AG09309 (cell line): ENCODE measurements around the gene PFDN2.

Experiments used
- DNase-seq: peaks from one replicate; pipeline ENCODE4 v3.0.0-alpha.2; 2010; ENCODE audit warnings: low read depth
- H3K4me3 ChIP-seq: 2 replicates; pipeline ENCODE4 v1.5.1; 2011; ENCODE audit warnings: mild to moderate bottlenecking, low read depth, low read length, moderate library complexity; ENCODE audit not compliant: control insufficient read depth
- TF ChIP-seq, protein P1 (sequence below): IDR thresholded peaks from 2 replicates; pipeline ENCODE4 v1.5.1; 2011; ENCODE audit warnings: mild to moderate bottlenecking, low read depth, low read length, inconsistent platforms; ENCODE audit not compliant: insufficient read depth, control insufficient read depth; ENCODE audit errors: missing control alignments

The PFDN2 gene

DNA sequence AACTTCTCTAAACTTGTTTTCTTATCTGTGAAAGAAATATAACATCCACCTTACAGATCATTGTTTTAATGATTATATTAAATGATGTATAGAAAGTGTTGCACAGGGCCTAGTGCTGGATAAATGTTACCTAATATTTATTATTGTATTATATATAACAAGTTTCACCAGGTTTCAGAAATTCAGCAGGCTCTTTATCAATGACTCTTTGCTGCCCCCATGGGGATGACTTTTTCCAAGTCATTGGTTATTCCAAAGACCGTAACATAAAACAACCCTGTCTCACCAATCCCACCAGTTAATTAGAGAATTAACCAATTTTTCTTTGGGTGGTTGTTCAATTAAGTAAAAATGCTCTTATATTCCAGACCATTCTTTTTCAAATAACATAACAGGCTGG lies 21.9 kb upstream of the PFDN2 start:
- TF ChIP-seq, protein P1, sequence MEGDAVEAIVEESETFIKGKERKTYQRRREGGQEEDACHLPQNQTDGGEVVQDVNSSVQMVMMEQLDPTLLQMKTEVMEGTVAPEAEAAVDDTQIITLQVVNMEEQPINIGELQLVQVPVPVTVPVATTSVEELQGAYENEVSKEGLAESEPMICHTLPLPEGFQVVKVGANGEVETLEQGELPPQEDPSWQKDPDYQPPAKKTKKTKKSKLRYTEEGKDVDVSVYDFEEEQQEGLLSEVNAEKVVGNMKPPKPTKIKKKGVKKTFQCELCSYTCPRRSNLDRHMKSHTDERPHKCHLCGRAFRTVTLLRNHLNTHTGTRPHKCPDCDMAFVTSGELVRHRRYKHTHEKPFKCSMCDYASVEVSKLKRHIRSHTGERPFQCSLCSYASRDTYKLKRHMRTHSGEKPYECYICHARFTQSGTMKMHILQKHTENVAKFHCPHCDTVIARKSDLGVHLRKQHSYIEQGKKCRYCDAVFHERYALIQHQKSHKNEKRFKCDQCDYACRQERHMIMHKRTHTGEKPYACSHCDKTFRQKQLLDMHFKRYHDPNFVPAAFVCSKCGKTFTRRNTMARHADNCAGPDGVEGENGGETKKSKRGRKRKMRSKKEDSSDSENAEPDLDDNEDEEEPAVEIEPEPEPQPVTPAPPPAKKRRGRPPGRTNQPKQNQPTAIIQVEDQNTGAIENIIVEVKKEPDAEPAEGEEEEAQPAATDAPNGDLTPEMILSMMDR = peak; percentile 52
- DNase-seq = no peak
- no peak overlapping the region for H3K4me3 ChIP-seq

DNA sequence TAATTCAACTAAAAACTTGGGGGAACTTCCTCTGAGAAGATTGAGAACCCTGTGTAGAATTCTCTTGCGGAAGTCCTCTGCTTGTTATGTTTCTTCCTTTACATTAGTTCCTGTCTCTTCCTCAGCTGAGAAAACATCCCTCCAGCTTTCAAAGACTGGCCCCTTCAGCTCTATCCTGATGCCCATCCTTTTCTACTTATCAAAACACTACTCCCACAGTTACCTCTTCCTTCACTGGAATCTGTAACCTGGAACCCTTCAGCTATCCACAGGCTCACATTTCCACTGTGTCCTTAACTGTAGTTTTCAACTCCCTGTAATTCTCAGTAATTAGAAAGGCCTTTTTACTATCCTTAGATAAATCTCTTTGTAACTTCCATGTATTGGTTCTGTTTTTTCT lies 20.6 kb upstream of the PFDN2 start:
- TF ChIP-seq, protein P1 = no peak
- no peak for DNase-seq
- H3K4me3 ChIP-seq = no peak overlapping the region

DNA sequence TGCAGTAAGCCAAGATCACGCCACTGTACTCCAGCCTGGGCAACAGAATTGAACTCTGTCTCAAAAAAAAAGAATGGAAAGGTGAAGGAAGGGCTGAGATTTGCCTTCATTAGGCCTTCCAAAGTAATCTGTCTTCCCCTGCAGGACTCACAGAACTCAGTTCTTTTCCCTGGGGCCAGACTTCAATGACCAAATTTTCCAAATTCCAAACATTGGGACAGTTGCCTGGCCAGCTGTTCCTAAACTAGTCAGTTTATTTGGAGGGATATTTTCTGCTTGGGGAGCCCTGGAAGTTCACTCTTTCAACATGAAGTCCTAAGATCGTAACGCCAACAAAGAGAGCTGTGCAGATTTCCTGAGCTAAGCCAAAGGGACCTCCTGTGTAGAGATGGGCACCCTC lies 20.0 kb upstream of the PFDN2 start:
- TF ChIP-seq, protein P1 = no peak

DNA sequence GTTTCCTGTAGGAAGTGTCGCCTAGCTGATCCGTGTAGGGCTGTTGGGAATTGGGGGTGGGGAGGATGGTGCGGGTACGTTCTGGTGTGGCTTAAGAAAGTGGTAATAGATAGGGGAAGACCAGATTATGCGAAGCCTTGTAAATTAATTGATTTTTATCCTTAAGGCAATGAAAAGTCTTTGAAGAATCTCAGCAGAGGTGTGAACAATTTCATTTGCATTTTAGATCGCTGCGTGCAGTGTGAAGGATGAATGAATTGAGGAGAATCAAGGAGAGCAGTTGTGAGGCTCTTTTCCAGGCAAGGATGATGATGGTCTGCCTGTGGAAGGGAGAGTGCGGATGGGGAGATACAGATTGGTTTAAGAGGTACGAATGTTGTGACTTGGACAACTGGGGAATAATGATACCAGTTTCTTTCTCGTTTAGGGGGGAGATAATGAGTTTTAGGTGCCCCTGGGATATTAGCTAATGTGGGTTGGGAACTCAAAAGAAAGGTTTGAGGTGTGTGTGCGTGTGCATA lies 15.4 kb upstream of the PFDN2 start:
- DNase-seq = no peak
- TF ChIP-seq, protein P1 = no peak
- H3K4me3 ChIP-seq = peak overlapping the region; percentile 63

More for the DNA sequence above, 20.0 kb upstream of the PFDN2 start:
- no peak for DNase-seq
- no peak overlapping the region for H3K4me3 ChIP-seq

DNA sequence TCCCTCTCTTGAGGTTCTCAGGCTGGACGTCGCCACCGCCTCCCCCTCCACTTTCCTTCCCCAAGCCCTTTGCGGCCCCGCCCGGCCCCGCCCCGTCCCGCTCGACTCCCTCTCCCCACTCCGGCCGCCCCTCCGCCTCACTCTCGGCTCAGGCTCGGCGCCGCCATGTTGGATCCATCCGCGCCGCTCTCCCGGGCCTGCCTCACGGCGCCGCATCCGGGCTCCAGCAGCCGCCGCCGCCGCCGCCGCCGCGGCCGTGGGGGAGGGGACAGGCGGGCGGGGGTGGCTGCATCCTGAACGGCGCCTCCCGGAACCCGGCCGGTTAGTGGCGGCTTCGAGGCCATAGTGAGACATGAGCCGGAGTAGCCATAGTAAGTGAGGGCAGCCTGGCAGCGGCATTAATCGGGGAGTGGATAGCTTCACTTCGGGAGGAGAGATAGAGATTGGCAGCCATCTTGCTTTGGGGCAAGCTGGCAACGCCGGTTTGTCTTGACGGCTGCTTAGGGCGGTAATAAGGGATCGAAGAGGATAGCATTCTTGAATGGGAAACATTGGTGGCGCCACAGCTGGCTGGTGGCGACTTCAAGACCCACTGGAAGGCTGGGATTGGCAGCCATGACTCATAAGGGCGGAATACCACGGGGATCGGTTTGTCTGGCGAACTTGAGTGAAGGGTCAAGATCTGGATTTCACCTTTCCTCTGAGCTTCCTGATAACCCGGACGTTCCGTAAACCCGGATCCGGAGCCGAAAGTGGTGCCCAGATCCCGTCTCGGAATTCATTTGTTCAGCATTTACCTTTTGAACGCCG lies 14.8 kb upstream of the PFDN2 start, which contains the start of gene DEDD:
Gene DEDD, minus strand, starts transcription at position 258 of the 810 bp plus-strand sequence. CDS start 8,205 bp downstream, outside the sequence.
- TF ChIP-seq, protein P1 = peak; percentile 2
- DNase-seq = peak; percentile 90
- H3K4me3 ChIP-seq = peak within 1 kb of the TSS; percentile 63

DNA sequence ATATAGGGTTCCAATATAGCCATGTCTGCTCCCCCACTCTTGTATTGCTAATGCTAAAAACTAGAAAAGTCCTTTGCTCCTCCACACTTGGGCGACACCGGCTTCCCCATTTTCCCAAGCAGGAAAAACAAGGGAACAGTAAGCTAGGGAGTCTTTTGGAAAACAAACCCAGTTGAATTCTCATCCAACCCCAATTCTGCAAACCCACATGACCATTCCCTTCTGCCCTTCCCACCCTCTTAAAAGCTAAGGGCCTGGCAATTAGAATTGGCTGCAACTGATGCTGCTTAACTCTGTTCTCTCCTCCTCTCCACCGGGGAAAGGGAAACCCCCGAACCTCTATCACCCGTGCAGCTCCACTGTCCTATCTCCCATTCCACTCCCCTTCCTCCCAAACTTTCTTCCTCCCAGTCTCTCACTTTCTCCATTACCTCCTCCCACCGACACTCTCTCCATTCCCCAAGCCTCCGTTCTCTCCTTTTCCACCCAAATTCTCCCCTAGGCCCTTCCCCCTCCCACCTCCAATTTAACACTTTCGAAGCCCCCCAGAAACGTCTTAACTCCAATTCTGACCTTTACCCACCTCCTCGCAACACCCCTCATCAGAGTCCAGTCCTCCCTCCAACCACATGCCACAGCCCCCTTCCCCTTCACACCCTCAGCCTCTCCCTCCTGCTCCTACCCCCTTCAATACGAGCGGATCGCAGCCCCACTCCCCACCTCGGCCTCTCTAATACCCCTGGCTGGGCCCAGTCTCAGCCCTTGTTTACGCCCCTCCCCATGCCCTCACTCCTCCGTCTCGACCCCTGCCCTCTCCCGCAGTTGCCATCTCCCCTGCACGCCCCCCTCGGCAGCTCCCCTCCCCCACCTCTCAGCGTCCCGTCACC lies 13.9 kb upstream of the PFDN2 start:
- DNase-seq = no peak
- peak overlapping the region; percentile 63 for H3K4me3 ChIP-seq
- TF ChIP-seq, protein P1 = no peak
